A549 (cell line): ENCODE data around the gene RAB11FIP4.

ENCODE experiments used
- RFX5 ChIP-seq: fragments of 450-650 bp; IDR thresholded peaks from 2 replicates; pipeline ENCODE4 v1.7.1; 2014; ENCODE audit warnings: antibody characterized with exemption, mild to moderate bottlenecking, moderate library complexity
- TF ChIP-seq, protein P1 (sequence below): fragments of >200 bp; sonication (Bioruptor Twin); formaldehyde crosslinking; IDR thresholded peaks from 3 replicates; pipeline ENCODE4 v1.5.1; 2016
- TF ChIP-seq, protein P2 (sequence below): IDR thresholded peaks from 2 replicates; pipeline ENCODE4 v1.6.1; 2012

DNA sequence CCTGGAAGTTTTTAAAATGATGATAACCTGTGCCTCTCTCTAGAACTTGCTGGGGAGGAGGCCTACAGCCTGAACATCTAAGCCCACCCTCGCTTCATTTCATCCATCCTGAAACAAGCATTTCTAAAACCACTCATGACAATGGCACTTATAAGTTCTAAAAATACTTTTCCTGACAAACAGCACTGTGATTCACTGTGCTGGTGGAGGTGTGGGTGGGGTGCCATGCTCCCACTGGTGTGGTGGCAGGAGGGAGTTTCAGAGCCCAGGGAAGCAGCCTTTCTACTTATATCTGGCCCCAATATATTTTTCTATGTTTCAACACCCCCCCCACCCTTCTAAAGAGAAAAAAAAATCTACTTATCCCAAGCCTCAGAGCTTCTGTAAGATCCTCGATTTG, 52.6 kb downstream of the RAB11FIP4 start:
- TF ChIP-seq, protein P1, sequence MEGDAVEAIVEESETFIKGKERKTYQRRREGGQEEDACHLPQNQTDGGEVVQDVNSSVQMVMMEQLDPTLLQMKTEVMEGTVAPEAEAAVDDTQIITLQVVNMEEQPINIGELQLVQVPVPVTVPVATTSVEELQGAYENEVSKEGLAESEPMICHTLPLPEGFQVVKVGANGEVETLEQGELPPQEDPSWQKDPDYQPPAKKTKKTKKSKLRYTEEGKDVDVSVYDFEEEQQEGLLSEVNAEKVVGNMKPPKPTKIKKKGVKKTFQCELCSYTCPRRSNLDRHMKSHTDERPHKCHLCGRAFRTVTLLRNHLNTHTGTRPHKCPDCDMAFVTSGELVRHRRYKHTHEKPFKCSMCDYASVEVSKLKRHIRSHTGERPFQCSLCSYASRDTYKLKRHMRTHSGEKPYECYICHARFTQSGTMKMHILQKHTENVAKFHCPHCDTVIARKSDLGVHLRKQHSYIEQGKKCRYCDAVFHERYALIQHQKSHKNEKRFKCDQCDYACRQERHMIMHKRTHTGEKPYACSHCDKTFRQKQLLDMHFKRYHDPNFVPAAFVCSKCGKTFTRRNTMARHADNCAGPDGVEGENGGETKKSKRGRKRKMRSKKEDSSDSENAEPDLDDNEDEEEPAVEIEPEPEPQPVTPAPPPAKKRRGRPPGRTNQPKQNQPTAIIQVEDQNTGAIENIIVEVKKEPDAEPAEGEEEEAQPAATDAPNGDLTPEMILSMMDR = no peak
- TF ChIP-seq, protein P2, sequence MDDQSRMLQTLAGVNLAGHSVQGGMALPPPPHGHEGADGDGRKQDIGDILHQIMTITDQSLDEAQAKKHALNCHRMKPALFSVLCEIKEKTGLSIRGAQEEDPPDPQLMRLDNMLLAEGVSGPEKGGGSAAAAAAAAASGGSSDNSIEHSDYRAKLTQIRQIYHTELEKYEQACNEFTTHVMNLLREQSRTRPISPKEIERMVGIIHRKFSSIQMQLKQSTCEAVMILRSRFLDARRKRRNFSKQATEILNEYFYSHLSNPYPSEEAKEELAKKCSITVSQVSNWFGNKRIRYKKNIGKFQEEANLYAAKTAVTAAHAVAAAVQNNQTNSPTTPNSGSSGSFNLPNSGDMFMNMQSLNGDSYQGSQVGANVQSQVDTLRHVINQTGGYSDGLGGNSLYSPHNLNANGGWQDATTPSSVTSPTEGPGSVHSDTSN = no peak
- no peak for TF ChIP-seq RFX5
